Breast epithelium (tissue), 3 donors: ENCODE measurements around the gene SLC16A9.

Source experiments
- CTCF ChIP-seq, 3 donors: fragments of 450-650 bp; IDR thresholded peaks; one replicate each; pipeline ENCODE4 v1.5.1; 2016 to 2017; ENCODE audit warnings: antibody characterized with exemption in 3 of 3, mild to moderate bottlenecking in 3 of 3, moderate library complexity in 3 of 3
- POLR2A ChIP-seq: fragments of 450-650 bp; IDR thresholded peaks from one replicate; pipeline ENCODE4 v1.6.1; 2016; ENCODE audit warnings: antibody characterized with exemption, mild to moderate bottlenecking, moderate library complexity
- POLR2AphosphoS5 ChIP-seq, 3 donors: sonication (generic); formaldehyde crosslinking; IDR thresholded peaks; one replicate each; pipeline ENCODE4 v1.6.1; 2017; ENCODE audit warnings: antibody characterized with exemption in 3 of 3

DNA sequence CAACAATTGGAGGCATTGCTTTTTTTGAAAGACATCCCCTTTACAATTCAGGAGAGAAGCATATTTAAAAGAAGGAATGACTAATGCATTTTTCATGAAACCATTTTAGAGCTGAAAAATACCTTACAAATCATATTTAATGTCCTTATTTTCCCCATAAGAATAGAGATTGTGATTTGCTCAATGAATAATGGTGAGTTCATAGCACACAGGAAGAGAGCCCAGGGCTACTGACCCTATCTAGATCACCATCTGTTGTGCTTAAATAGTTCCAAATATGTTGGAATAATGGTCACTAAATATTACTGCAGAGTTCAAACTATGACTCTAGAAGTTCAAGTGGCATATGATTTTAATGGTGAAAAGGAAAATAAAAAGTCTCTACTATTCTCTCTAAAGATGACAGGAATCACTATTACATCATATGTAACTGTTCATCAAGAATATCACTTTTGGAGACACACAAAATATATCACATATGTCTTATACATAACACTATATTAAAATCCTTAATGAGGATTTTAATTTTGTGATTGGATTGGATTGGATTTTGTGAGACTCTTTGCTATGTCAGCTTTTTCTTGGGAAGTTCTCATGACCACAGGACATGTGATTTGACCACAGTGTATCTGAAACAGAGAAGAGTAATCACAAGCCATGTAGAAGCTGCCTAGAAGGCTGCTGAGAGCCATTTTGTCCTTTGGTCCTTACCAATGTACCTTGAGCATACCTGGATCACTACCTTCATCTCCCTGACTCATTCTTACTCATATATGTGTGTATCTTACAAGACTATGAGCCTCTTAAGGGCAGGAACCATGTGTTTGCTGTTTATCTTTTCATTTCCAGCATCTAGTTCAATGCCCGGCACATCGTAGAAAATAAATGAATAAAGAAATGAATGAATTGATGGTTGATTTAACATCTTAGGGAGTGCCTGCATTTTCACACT, 26.4 kb downstream of the SLC16A9 start:
- no peak for TF ChIP-seq POLR2A
- TF ChIP-seq CTCF (IDR thresholded peaks at IDR 0.05) = no peak
- no peak for TF ChIP-seq POLR2AphosphoS5 (IDR thresholded peaks at IDR 0.05)
